Dedifferentiated amniotic fluid mesenchymal stem cell (primary cell): ENCODE data around the gene MYOZ1.

Experiments
- DNase-seq: peaks from one replicate; pipeline ENCODE4 v3.0.0-alpha.2; 2016; ENCODE audit errors: extremely low spot score

MYOZ1 gene

GRCh38 chr10:73597346-73597745 is 43.9 kb downstream of the MYOZ1 start:
- no peak for DNase-seq

GRCh38 chr10:73593812-73594211 is 47.5 kb downstream of the MYOZ1 start:
- DNase-seq: no peak

- DNase-seq: no peak
Measured at GRCh38 chr10:73593110-73593509, 48.2 kb downstream of the MYOZ1 start.

GRCh38 chr10:73591935-73592699 is 49.2 kb downstream of the MYOZ1 start:
- DNase-seq: peak; percentile 28

- DNase-seq: peak; percentile 43
Measured at GRCh38 chr10:73590881-73591799, 50.1 kb downstream of the MYOZ1 start, which contains the start of gene USP54. Gene USP54, minus strand, starts transcription at chr10:73591342. Its CDS starts 15,684 bp downstream, at chr10:73575658.

GRCh38 chr10:73589563-73590126 is 51.6 kb downstream of the MYOZ1 start:
- DNase-seq: no peak

GRCh38 chr10:73588656-73589055 is 52.6 kb downstream of the MYOZ1 start:
- DNase-seq: no peak

- DNase-seq: peak; percentile 80
Measured at GRCh38 chr10:73586583-73586984, 54.7 kb downstream of the MYOZ1 start.

- no peak for DNase-seq
Measured at GRCh38 chr10:73585327-73585726, 55.9 kb downstream of the MYOZ1 start.

GRCh38 chr10:73584737-73585136 is 56.5 kb downstream of the MYOZ1 start:
- DNase-seq: no peak

GRCh38 chr10:73581918-73582317 is 59.4 kb downstream of the MYOZ1 start:
- DNase-seq: no peak
